Endodermal cell (in vitro differentiated cells): ENCODE results near the gene CAB39. TPM values are rescaled to one million over a fixed set of nuclear protein-coding genes. Genes with fewer than 3 reads are reported as not detected.
"Not testable (repeated sequence)": the region's sequence is repeated elsewhere in the genome, so short reads cannot be mapped to it uniquely, and the experiment has no call there.

ENCODE experiments used
- DNase-seq: peaks from one replicate; pipeline ENCODE4 v3.0.0-alpha.2; 2017
- H3K27ac ChIP-seq: 2 replicates; pipeline ENCODE4 v1.5.1; 2013; ENCODE audit warnings: mild to moderate bottlenecking, low read depth, low read length, moderate library complexity
- H3K27me3 ChIP-seq: 2 replicates; pipeline ENCODE4 v1.6.1; 2013; ENCODE audit warnings: mild to moderate bottlenecking, low read length, moderate library complexity; ENCODE audit not compliant: insufficient read depth, control insufficient read depth, poor library complexity, severe bottlenecking
- H3K36me3 ChIP-seq: 2 replicates; pipeline ENCODE4 v1.7.0; 2013; ENCODE audit warnings: mild to moderate bottlenecking, low read length, moderate library complexity; ENCODE audit not compliant: control insufficient read depth, insufficient read depth
- H3K4me1 ChIP-seq: one replicate; pipeline ENCODE4 v1.7.0; 2013; ENCODE audit warnings: low read length; ENCODE audit not compliant: control insufficient read depth, insufficient read depth
- H3K4me3 ChIP-seq: 2 replicates; pipeline ENCODE4 v1.5.1; 2013; ENCODE audit warnings: mild to moderate bottlenecking, low read length, moderate library complexity
- H3K9ac ChIP-seq: 2 replicates; pipeline ENCODE4 v1.6.1; 2013; ENCODE audit warnings: mild to moderate bottlenecking, low read length, moderate library complexity; ENCODE audit not compliant: poor library complexity, severe bottlenecking; ENCODE audit errors: extremely low read depth
- H3K9me3 ChIP-seq: 2 replicates; pipeline ENCODE4 v1.6.1; 2013; ENCODE audit warnings: mild to moderate bottlenecking, low read length, moderate library complexity; ENCODE audit not compliant: control insufficient read depth
- H3K27ac Mint-ChIP-seq: 2 replicates; pipeline ENCODE4 v1.8.0; 2020; ENCODE audit warnings: mixed read lengths
- H3K27me3 Mint-ChIP-seq: 2 replicates; pipeline ENCODE4 v1.8.0; 2021; ENCODE audit warnings: mild to moderate bottlenecking, mixed read lengths; ENCODE audit not compliant: insufficient read depth
- H3K36me3 Mint-ChIP-seq: 2 replicates; pipeline ENCODE4 v1.8.0; 2020; ENCODE audit warnings: low read depth, mixed read lengths
- H3K4me1 Mint-ChIP-seq: 2 replicates; pipeline ENCODE4 v1.8.0; 2020; ENCODE audit warnings: mixed read lengths
- H3K4me3 Mint-ChIP-seq: 2 replicates; pipeline ENCODE4 v1.8.0; 2020; ENCODE audit warnings: mild to moderate bottlenecking, moderate library complexity, mixed read lengths
- H3K9me3 Mint-ChIP-seq: 2 replicates; pipeline ENCODE4 v1.8.0; 2020; ENCODE audit warnings: mild to moderate bottlenecking, mixed read lengths
- WGBS, 2 experiments: methylation state at CpG; one replicate each; pipeline versions ENCODE4 v1.1.5 to v1.1.7; 2013; ENCODE audit warnings: missing lambda C conversion rate in 2 of 2, mixed read lengths in 1 of 2; ENCODE audit not compliant: insufficient coverage in 1 of 2, insufficient read length in 1 of 2; 5-methylcytosine and 5-hydroxymethylcytosine counted together
- total RNA-seq, 2 donors: library from RNA; stranded (reverse); fragmentation: NEBNext Ultra II Directional in 1 of 2; extraction: Animal tissue kit (Norgen Biotek cat#: 25700) in 1 of 2; gene quantifications; 2 replicates in 1 of 2; 3 replicates in 1 of 2; pipeline ENCODE4 v1.2.1, GENCODE V29; 2021
- TF ChIP-seq, protein P1 (sequence below): fragments of 200-600 bp; sonication (generic); conservative IDR thresholded peaks from 2 replicates; pipeline ENCODE4 v1.5.0; 2021; ENCODE audit warnings: antibody characterized with exemption, mild to moderate bottlenecking

CAB39 gene
- total RNA-seq, 2 donors from 2014 or later, result 41.4 to 48.4 TPM

DNA sequence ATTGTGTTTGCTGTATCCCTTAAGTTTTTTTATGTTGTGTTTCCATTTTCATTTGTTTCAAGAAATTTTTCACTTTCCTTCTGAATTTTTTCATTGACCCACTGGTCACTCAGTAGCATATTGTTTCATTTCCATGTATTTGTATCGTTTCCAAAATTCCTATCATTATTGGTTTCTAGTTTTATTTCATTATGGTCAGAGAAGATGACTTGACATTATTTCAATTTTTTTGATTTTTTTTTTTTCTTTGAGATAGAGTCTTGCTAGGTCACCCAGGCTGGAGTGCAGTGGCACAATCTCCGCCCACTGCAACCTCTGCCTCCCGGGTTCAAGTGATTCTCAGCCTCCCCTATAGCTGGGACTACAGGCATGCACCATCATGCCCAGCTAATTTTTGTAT is 11.3 kb upstream of the CAB39 start:
- Histone ChIP-seq H3K9me3 (no peaks in the 10 kb centered on the region), H3K4me1 (no peaks in the 10 kb centered on the region), H3K27me3 (no peaks in the 10 kb centered on the region), H3K9ac (no peak overlapping the region), H3K4me3 (no peak overlapping the region), H3K36me3 (no peaks in the 10 kb centered on the region), H3K27ac (no peak overlapping the region)
- DNase-seq, result no peak
- no peak overlapping the region for H3K27ac Mint-ChIP-seq
- H3K36me3 Mint-ChIP-seq, result no peaks in the 10 kb centered on the region
- H3K27me3 Mint-ChIP-seq, result no peaks in the 10 kb centered on the region
- TF ChIP-seq, protein P1, sequence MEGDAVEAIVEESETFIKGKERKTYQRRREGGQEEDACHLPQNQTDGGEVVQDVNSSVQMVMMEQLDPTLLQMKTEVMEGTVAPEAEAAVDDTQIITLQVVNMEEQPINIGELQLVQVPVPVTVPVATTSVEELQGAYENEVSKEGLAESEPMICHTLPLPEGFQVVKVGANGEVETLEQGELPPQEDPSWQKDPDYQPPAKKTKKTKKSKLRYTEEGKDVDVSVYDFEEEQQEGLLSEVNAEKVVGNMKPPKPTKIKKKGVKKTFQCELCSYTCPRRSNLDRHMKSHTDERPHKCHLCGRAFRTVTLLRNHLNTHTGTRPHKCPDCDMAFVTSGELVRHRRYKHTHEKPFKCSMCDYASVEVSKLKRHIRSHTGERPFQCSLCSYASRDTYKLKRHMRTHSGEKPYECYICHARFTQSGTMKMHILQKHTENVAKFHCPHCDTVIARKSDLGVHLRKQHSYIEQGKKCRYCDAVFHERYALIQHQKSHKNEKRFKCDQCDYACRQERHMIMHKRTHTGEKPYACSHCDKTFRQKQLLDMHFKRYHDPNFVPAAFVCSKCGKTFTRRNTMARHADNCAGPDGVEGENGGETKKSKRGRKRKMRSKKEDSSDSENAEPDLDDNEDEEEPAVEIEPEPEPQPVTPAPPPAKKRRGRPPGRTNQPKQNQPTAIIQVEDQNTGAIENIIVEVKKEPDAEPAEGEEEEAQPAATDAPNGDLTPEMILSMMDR, result no peak
- H3K4me3 Mint-ChIP-seq, result no peak overlapping the region
- peaks cover 6% of the 10 kb centered on the region for H3K4me1 Mint-ChIP-seq
- H3K9me3 Mint-ChIP-seq, result peaks cover 5% of the 10 kb centered on the region
- 93% methylated on average over 2 of the region's 3 CpGs; no CpG with 5 or more reads in 1 of the 2 experiments for WGBS, 2 experiments

DNA sequence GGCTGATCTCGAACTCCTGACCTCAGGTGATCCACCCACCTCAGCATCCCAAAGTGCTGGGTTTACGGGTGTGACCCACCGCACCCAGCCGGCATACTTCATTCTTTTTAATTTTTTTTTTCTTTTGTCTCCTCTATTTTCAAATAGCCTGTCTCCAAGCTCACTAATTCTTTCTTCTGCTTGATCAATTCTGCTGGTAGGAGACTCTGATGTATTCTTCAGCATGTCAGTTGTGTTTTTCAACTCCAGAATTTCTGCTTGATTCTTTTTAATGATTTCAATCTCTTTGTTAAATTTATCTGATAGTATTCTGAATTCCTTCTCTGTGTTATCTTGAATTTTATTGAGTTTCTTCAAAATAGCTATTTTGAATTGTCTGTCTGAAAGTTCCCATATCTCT is 10.2 kb upstream of the CAB39 start:
- H3K4me3 Mint-ChIP-seq, DNase-seq, H3K9me3 Mint-ChIP-seq, H3K27ac Mint-ChIP-seq, H3K27ac ChIP-seq, H3K4me1 Mint-ChIP-seq, H3K4me1 ChIP-seq, H3K4me3 ChIP-seq, H3K9me3 ChIP-seq, H3K9ac ChIP-seq, H3K27me3 ChIP-seq, H3K27me3 Mint-ChIP-seq, H3K36me3 Mint-ChIP-seq, H3K36me3 ChIP-seq: not testable (repeated sequence)
- WGBS, 2 experiments, result 80 to 89% methylated on average over 2 to 4 of the region's 4 CpGs

DNA sequence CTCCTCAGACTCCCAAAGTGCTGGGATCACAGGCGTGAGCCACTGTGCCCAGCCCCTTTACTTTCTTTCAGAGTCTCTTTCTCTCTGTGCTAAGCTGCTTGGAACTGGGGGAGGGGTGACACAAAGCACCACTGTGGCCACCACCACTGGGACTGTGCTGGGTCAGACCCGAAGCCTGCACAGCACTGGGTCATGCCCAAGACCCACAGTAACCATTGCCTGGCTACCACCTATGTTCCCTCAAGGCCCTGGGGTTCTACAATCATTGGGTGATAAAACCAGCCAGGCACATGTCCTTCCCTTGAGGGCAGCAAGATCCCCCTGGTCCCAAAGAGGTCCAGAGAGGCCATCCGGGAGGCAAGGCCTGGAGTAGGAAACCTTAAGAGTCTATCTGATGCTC is 9.1 kb upstream of the CAB39 start:
- no peaks in the 10 kb centered on the region for H3K4me1 ChIP-seq
- no peak for DNase-seq
- H3K4me3 ChIP-seq, result no peak overlapping the region
- no peaks in the 10 kb centered on the region for H3K9me3 ChIP-seq
- no peak overlapping the region for H3K27ac Mint-ChIP-seq
- peaks cover 6% of the 10 kb centered on the region for H3K4me1 Mint-ChIP-seq
- 81 to 86% methylated on average over 3 of the region's 3 CpGs for WGBS, 2 experiments
- H3K9ac ChIP-seq, result no peak overlapping the region
- H3K36me3 ChIP-seq, result no peaks in the 10 kb centered on the region
- no peaks in the 10 kb centered on the region for H3K27me3 ChIP-seq
- no peak overlapping the region for H3K4me3 Mint-ChIP-seq
- H3K27ac ChIP-seq, result no peak overlapping the region
- H3K27me3 Mint-ChIP-seq, result peaks cover 6% of the 10 kb centered on the region
- TF ChIP-seq, protein P1, result no peak
- H3K36me3 Mint-ChIP-seq, result no peaks in the 10 kb centered on the region
- peaks cover 5% of the 10 kb centered on the region for H3K9me3 Mint-ChIP-seq

DNA sequence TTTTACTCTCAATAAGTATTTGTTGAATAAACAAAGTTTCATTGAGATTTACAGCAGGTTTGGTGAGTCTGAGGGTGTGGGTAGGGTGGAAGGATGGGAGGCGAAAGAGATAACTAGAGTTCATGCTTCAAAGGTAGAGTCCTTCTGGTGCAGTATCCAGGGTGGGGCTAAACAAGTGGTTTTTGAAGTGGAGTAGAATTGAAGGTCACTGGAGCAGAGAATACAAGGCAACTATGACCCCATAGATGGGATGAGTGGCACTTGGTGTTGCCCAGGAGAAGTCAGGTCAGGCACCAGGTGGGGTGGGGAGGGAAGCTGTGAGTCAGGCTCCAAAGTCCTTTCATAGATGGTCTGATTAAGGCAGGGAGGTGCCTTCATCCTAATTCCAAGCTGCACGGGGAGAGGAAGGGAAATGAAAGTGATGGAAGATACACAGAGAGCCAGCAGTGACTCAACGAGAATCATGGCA is 6.6 kb upstream of the CAB39 start:
- Histone ChIP-seq H3K27me3 (no peaks in the 10 kb centered on the region), H3K9ac (no peak overlapping the region), H3K4me3 (no peak overlapping the region), H3K27ac (no peak overlapping the region), H3K4me1 (no peaks in the 10 kb centered on the region), H3K9me3 (no peaks in the 10 kb centered on the region), H3K36me3 (no peaks in the 10 kb centered on the region)
- peak; percentile 25 for DNase-seq
- H3K36me3 Mint-ChIP-seq, result no peaks in the 10 kb centered on the region
- TF ChIP-seq, protein P1, result no peak
- peaks cover 6% of the 10 kb centered on the region for H3K27me3 Mint-ChIP-seq
- H3K9me3 Mint-ChIP-seq, result peaks cover 5% of the 10 kb centered on the region
- no peak overlapping the region for H3K4me3 Mint-ChIP-seq
- 90 to 94% methylated on average over 3 of the region's 3 CpGs for WGBS, 2 experiments
- H3K4me1 Mint-ChIP-seq, result no peaks in the 10 kb centered on the region
- H3K27ac Mint-ChIP-seq, result no peak overlapping the region
